ENCODE measurements around the gene CXCL6.
A peak's percentile ranks its signal among the peaks of the same experiment; 100 is the strongest.

CXCL6 gene

DNA sequence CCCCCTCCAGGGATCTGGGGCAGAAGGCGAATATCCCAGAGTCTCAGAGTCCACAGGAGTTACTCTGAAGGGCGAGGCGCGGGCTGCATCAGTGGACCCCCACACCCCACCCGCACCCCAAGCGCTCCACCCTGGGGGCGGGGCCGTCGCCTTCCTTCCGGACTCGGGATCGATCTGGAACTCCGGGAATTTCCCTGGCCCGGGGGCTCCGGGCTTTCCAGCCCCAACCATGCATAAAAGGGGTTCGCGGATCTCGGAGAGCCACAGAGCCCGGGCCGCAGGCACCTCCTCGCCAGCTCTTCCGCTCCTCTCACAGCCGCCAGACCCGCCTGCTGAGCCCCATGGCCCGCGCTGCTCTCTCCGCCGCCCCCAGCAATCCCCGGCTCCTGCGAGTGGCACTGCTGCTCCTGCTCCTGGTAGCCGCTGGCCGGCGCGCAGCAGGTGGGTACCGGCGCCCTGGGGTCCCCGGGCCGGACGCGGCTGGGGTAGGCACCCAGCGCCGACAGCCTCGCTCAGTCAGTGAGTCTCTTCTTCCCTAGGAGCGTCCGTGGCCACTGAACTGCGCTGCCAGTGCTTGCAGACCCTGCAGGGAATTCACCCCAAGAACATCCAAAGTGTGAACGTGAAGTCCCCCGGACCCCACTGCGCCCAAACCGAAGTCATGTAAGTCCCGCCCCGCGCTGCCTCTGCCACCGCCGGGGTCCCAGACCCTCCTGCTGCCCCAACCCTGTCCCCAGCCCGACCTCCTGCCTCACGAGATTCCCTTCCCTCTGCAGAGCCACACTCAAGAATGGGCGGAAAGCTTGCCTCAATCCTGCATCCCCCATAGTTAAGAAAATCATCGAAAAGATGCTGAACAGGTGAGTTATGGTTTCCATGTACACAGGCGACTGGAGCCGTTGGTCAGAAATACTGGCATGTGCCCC is 32.9 kb downstream of the CXCL6 start, which contains the start of gene CXCL1:
CXCL1 (plus strand) TSS at position 264 of the 926 bp plus-strand sequence; CDS start at position 342, 78 bp downstream.
- peak in 1 of 2 experiments; percentile 35 for DNase-seq

DNA sequence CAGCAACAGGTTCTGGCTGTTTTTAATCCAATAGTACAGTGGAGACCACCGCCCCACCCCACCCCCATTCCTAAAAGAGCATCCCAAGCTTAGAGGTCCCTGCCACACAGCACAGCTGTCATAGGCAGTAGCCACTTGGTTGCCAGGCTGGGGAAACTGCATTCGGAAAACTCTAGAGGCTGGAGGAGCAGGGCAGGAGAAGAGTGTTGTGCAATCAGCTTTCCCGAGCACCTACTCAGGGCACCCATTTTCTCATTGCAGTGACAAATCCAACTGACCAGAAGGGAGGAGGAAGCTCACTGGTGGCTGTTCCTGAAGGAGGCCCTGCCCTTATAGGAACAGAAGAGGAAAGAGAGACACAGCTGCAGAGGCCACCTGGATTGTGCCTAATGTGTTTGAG is 33.8 kb downstream of the CXCL6 start:
- DNase-seq, result no peak

DNA sequence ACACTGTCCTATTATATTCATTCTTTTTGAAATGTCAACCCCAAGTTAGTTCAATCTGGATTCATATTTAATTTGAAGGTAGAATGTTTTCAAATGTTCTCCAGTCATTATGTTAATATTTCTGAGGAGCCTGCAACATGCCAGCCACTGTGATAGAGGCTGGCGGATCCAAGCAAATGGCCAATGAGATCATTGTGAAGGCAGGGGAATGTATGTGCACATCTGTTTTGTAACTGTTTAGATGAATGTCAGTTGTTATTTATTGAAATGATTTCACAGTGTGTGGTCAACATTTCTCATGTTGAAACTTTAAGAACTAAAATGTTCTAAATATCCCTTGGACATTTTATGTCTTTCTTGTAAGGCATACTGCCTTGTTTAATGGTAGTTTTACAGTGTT is 34.3 kb downstream of the CXCL6 start:
- DNase-seq, result no peak

DNA sequence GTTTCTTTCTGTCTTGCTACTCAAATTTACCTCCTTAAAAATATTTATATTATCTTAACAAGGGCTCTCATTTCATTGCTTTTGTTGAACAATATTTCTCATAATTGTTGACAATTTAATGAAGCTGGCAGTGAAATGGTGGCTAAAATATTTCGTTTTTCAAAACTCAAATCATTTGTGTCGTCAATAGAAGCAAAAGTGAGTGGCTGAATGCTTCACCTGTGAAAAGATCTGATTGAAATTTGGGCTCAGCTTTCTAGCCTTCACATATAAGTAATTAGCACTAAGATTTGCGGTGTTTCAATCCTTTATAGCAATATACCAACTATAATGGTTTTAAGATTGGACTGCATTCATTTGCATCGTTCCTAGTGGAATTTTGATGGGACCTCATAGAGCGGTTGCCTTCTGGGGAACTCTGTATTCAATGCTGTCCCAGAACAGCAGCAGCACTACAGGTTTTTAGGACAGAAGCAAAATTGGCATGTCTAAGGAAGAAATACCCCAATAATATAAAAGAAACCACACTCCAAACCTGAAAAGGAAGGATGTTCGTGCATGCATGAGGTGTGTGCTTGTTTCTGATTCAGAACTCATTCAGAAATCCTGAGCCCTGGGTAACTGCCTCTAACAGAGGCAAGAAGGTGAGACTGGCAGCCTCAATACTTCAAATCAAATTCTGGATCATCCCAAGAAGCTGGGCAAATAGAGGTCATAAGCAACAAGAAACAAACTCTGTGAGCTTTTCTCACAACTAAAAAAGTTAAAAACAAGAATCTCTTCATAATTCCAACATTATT is 35.2 kb downstream of the CXCL6 start:
- DNase-seq, result no peak

DNA sequence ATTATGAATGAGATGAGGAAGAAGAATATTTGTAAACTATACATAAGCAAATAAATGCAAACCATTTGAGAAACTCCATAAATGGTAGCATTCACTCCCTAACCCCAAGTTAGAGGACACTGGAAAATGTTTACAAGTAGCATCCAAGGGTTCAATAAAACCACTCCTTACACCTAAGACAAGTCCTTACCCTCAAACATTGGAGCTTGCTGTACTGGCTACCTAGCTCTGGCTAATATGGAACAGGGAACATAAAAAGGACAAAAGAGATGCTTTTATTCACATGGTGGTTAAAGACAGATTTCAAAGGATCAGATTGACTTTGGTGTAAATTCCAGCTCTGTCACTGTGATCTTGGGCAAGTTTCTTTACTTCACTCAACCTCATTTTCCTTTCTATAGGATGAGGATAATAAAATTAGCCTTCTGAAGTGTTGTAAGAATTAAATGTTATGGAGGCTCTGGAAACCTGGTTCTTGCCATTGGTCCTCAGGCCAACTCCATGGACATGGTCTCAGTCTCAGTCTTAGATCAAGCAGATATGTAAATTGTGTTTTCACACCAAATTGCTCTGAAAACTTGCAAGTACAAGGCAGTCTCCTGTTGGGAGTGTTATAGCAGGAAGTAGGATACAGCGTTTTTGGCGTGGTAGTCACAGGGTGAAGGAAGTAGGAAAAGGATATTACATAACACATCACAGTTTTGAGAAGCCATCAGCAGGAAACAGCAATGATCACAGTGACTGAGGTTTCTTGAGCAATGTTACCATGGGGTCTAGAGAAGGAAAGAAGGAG is 36.0 kb downstream of the CXCL6 start:
- no peak for DNase-seq

DNA sequence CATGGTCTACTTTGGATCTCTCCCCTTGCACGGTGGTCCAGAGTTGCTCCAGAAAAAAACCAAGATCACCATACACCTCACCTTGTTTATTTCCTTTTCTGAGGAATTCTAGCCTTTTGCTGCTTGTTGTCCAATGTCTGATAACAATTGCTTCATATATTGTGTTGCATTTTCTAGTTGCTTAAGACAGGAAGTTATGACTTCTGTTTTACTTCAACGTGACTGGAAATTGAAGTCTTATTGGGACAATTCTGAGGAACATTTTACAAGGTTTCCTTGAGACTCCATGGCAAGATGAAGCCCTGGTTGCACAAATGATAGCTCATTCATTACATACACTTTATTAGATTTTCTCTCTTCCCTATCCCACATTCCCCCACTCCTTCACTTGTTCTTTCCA is 37.9 kb downstream of the CXCL6 start:
- no peak for DNase-seq

DNA sequence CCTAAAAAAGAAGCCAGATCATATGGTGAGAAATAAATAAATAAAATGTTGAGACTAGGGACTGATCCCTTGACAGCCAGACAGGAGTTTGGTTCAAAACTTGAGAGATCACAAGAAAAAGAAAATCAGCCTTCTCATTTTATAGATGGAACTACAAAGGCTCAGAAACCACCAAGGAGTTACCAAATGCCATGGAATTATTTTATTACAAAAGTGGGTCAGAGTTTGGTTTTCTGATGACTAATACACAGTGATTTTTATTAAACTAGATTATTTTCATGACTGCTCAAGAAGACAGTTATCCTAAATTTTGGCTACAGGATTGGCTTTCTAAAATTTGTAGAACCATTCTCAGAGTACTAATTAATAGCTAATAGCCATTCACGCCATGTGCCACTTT is 38.9 kb downstream of the CXCL6 start:
- no peak for DNase-seq

DNA sequence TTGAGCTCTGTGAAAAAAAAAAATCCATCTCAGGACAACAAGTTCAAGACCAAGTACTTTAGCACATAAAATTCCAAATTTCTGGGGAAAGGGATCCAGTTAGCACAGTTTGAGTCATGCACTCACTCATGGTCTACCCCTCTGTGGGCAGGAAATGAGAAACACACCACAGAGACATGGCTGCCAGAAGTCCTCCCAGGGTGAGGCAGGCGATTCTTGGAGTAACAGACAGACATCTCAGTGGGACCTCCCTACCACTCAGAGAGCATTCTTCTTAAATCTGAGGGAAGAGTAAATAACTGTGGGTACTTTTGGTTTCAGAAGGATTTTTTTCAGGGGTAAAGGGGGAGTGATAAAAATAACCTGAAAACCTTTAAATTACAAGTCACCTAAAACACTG is 46.8 kb downstream of the CXCL6 start:
- no peak for DNase-seq

DNA sequence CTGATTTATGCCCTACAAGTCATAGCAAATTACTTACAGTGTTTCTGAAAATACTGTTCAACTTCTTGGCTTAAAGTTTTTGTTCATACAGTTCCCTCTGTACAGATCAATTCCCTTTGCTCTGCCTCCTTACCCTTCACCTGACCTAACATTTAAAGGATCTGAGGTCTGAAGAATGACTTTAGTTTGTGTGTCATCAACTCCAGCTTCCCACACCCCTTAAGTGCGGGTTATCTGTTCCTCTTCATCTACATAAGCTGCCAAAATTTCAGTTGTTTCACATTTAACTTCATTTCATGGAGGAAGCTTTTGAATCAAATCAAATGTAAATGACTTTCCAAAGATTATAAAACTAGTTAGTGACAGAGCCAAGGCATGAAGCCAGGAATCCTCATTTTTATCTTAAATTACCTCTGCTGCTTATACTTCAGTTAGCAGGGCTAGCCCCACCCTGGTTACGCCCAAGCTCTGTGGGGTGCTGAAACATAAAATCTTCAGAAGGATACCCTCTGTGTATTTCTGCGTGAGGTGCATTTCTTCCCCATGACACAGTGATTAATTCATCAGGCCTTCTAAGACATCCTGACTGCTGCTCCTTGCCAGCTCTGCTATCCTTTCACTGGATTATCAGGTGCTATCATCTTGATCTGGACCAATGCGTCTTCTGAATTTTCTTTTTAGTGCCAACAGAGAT is 49.2 kb downstream of the CXCL6 start:
- no peak for DNase-seq
